ENCODE data around the gene KATNB1.

Gene KATNB1

GRCh38 chr16:57697896-57698537 is 37.6 kb upstream of the KATNB1 start:
- DNase-seq (ENCODE audit: extremely low read depth, low read depth) = no peak
- no peak for TF ChIP-seq CTCF (IDR thresholded peaks at IDR 0.05; ENCODE audit: low read depth, low read length)

- TF ChIP-seq CTCF (IDR thresholded peaks at IDR 0.05; ENCODE audit: low read depth, low read length) = no peak
- DNase-seq (ENCODE audit: extremely low read depth, low read depth) = no peak
Observed at GRCh38 chr16:57698812-57699405, 36.7 kb upstream of the KATNB1 start.

GRCh38 chr16:57699481-57699880 is 36.1 kb upstream of the KATNB1 start:
- no peak for TF ChIP-seq CTCF (IDR thresholded peaks at IDR 0.05; ENCODE audit: low read depth, low read length)
- no peak for DNase-seq (ENCODE audit: extremely low read depth, low read depth)

- no peak for DNase-seq (ENCODE audit: extremely low read depth, low read depth)
- TF ChIP-seq CTCF (IDR thresholded peaks at IDR 0.05; ENCODE audit: low read depth, low read length) = no peak
Observed at GRCh38 chr16:57699899-57700298, 35.7 kb upstream of the KATNB1 start.

- DNase-seq (ENCODE audit: extremely low read depth, low read depth) = no peak
- no peak for TF ChIP-seq CTCF (IDR thresholded peaks at IDR 0.05; ENCODE audit: low read depth, low read length)
Observed at GRCh38 chr16:57700781-57701551, 34.6 kb upstream of the KATNB1 start.

- DNase-seq (ENCODE audit: extremely low read depth, low read depth) = no peak
- TF ChIP-seq CTCF (IDR thresholded peaks at IDR 0.05; ENCODE audit: low read depth, low read length) = no peak
Observed at GRCh38 chr16:57701759-57702371, 33.7 kb upstream of the KATNB1 start.

All from AG09319 (cell line).